OCI-LY7 (cell line): ENCODE measurements around the gene ZNF569. TPM values are rescaled to one million over a fixed set of nuclear protein-coding genes. Genes with fewer than 3 reads are reported as not detected.

Source experiments
- BruUV-seq: library from RNA; stranded (reverse); fragments of 400-500 nt; replicated peaks from 2 replicates; lab custom pipeline; 2021; lab: Mats Ljungman, UMichigan
- CTCF ChIA-PET: fragments of 300-600 bp; sonication (Branson Sonifier 250); formaldehyde crosslinking; loops from one replicate; lab custom pipeline; 2022; ENCODE audit warnings: antibody characterized with exemption; ENCODE audit not compliant: unreplicated experiment; lab: Charles Lee
- POLR2A ChIA-PET: fragments of 300-600 bp; sonication (Branson Sonifier 250); formaldehyde crosslinking; loops from one replicate; lab custom pipeline; 2022; ENCODE audit warnings: antibody characterized with exemption; lab: Charles Lee
- DNase-seq: peaks from one replicate; pipeline ENCODE4 v3.0.0-alpha.2; 2015; ENCODE audit warnings: low spot score
- H2AFZ ChIP-seq: fragments of 200-600 bp; sonication (generic), shearing (Covaris generic); 2 replicates; pipeline ENCODE4 v1.6.1; 2014; ENCODE audit warnings: mild to moderate bottlenecking, antibody characterized with exemption, low read length, moderate library complexity
- H3K27ac ChIP-seq: fragments of 200-600 bp; sonication (generic); 2 replicates; pipeline ENCODE4 v1.5.1; 2014; ENCODE audit warnings: mixed run types, low read depth, mild to moderate bottlenecking, moderate library complexity, low read length, inconsistent platforms; ENCODE audit not compliant: poor library complexity, severe bottlenecking
- H3K36me3 ChIP-seq: fragments of 200-600 bp; sonication (generic); 2 replicates; pipeline ENCODE4 v1.6.1; 2014; ENCODE audit warnings: mild to moderate bottlenecking, antibody characterized with exemption, low read length, moderate library complexity, mixed read lengths; ENCODE audit not compliant: insufficient read depth
- H3K4me1 ChIP-seq: fragments of 200-600 bp; sonication (generic); 2 replicates; pipeline ENCODE4 v1.5.1; 2014; ENCODE audit warnings: mild to moderate bottlenecking, low read length; ENCODE audit not compliant: insufficient read depth, poor library complexity, severe bottlenecking
- H3K4me2 ChIP-seq: fragments of 200-600 bp; sonication (generic); 2 replicates; pipeline ENCODE4 v1.6.1; 2014; ENCODE audit warnings: mild to moderate bottlenecking, low read length
- H3K4me3 ChIP-seq: fragments of 200-600 bp; sonication (generic); 2 replicates; pipeline ENCODE4 v1.5.1; 2014; ENCODE audit warnings: mild to moderate bottlenecking, low read depth, low read length; ENCODE audit not compliant: poor library complexity, severe bottlenecking
- H3K79me2 ChIP-seq: fragments of 200-600 bp; sonication (generic); 2 replicates; pipeline ENCODE4 v1.6.1; 2016; ENCODE audit warnings: low read depth, mild to moderate bottlenecking, low read length, moderate library complexity, mixed read lengths; ENCODE audit not compliant: insufficient read depth
- H3K9me2 ChIP-seq: fragments of 200-600 bp; sonication (generic); 2 replicates; pipeline ENCODE4 v1.6.1; 2016; ENCODE audit warnings: mild to moderate bottlenecking, low read length, mixed read lengths; ENCODE audit not compliant: insufficient read depth
- H3K9me3 ChIP-seq: fragments of 200-600 bp; sonication (generic); 2 replicates; pipeline ENCODE4 v1.6.1; 2014; ENCODE audit warnings: mild to moderate bottlenecking, mixed run types, low read length, mixed read lengths
- H4K20me1 ChIP-seq: fragments of 200-600 bp; sonication (generic); 2 replicates; pipeline ENCODE4 v1.6.1; 2014; ENCODE audit warnings: mild to moderate bottlenecking, antibody characterized with exemption, low read length, moderate library complexity, mixed read lengths; ENCODE audit not compliant: insufficient read depth
- EZH2phosphoT487 ChIP-seq: fragments of 200-600 bp; sonication (generic); IDR thresholded peaks from 2 replicates; pipeline ENCODE4 v1.6.1; 2018; ENCODE audit warnings: low read depth, borderline replicate concordance, mild to moderate bottlenecking, mixed run types, antibody characterized with exemption, low read length, moderate library complexity, mixed read lengths
- intact Hi-C: fragments of 100-400 bp; cut with micrococcal nuclease; formaldehyde crosslinking; loops from one replicate; pipeline ENCODE4 v1.10.0; 2022; ENCODE audit not compliant: unreplicated experiment
- total RNA-seq, 2 experiments: library from RNA; depleted of rRNA in 1 of 2; stranded (reverse); fragments of >200 nt in 1 of 2; shearing (Covaris generic) in 1 of 2; gene quantifications; 2 replicates each; pipeline ENCODE4 v1.2.3, GENCODE V29; 2014 to 2022
- TF ChIP-seq, protein P1 (sequence below): fragments of 200-600 bp; sonication (generic); conservative IDR thresholded peaks from 2 replicates; pipeline ENCODE4 v1.5.1; 2014; ENCODE audit warnings: mild to moderate bottlenecking, antibody characterized with exemption, low read length, moderate library complexity, mixed read lengths

ZNF569 gene
- total RNA-seq, 2 experiments from 2014 or later, result 10.5 to 12.2 TPM

DNA sequence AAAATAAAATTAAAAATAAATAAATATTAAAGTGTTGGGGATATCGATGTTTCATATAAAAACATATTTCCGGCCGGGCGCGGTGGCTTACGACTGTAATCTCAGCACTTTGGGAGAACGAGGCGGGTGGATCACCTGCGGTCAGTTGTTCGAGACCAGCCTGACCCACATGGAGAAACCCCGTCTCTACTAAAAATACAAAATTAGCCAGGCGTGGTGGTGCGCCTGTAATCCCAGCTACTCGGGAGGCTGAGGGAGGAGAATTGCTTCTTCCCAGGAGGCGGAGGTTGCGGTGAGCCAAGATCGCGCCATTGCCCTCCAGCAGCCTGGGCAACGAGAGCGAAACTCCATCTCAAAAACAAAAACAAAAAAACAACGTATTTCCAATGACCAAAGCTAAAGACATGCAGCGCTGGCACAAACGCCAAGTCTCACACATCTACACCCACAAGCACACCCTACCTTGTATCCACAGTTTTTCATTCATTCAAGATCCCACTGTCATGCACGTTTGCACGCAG, 907 bp downstream of the ZNF569 start:
- no peak for DNase-seq
- Histone ChIP-seq H3K9me2 (no peaks in the 10 kb centered on the region), H3K79me2 (peaks cover 12% of the 10 kb centered on the region; the same call in 1 of the 2 replicates), H3K4me3 (peak overlapping the region; percentile 78), H3K9me3 (peaks cover 25% of the 10 kb centered on the region), H3K4me2 (peak overlapping the region; percentile 66), H2AFZ (peak overlapping the region; percentile 97), H3K36me3 (peaks cover 43% of the 10 kb centered on the region), H4K20me1 (no peaks in the 10 kb centered on the region), H3K27ac (peak overlapping the region; percentile 81), H3K4me1 (peaks cover 16% of the 10 kb centered on the region)
- TSS peak; percentile 46 for BruUV-seq
- intact Hi-C loops, result loop anchor here (5.0 to 10.0 kb wide), 6 partner anchors 126 to 1252 kb away; partner anchors contain the start of genes ZNF146, ZNF420, ZNF529 and ZNF540
- TF ChIP-seq, protein P1, sequence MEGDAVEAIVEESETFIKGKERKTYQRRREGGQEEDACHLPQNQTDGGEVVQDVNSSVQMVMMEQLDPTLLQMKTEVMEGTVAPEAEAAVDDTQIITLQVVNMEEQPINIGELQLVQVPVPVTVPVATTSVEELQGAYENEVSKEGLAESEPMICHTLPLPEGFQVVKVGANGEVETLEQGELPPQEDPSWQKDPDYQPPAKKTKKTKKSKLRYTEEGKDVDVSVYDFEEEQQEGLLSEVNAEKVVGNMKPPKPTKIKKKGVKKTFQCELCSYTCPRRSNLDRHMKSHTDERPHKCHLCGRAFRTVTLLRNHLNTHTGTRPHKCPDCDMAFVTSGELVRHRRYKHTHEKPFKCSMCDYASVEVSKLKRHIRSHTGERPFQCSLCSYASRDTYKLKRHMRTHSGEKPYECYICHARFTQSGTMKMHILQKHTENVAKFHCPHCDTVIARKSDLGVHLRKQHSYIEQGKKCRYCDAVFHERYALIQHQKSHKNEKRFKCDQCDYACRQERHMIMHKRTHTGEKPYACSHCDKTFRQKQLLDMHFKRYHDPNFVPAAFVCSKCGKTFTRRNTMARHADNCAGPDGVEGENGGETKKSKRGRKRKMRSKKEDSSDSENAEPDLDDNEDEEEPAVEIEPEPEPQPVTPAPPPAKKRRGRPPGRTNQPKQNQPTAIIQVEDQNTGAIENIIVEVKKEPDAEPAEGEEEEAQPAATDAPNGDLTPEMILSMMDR, result no peak
- no peak for TF ChIP-seq EZH2phosphoT487
- ChIA-PET CTCF (interaction anchor here (0.6 kb wide), 1 partner anchor 525 kb away, joined by 3 read pairs; no protein-coding TSS in a partner anchor), POLR2A (interaction anchor here (0.5 kb wide), 1 partner anchor 305 kb away, joined by 3 read pairs; no protein-coding TSS in a partner anchor)

DNA sequence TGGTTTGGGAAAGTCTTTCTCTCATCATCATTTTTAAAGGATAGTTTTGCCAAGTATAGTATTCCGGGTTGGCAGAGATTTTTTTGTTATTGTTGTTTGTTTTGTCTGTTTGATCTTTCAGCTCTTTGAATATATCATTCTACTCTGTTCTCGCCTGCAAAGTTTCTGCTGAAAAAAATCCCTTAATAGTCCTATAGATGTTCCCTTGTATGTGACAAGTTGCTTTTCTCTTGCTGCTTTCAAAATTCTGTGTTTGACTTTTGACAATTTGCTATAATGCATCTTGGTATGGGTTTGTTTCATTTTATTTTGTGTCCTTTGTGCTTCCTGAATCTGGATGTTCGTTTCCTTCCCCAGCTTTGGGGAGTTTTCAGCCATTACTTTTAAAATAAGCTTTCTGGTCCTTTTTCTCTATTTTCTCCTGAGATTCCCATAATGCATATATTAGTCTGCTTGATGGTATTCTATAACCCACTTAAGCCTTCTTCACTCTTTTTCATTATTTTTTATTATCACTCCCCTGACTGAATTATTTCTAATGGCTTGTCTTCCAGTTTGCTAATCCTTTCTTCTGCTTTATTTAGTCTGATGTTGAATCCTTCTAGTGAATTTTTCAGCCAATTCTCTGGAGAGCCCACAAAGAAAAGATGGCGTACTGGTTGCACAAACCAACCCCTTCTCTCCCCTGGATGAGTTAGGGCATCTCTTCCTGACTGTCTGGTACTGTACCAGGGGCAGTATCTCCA, 14.6 kb downstream of the ZNF569 start:
- Histone ChIP-seq H3K4me1 (no peaks in the 10 kb centered on the region), H3K79me2 (no peaks in the 10 kb centered on the region), H3K4me2 (no peak overlapping the region), H3K4me3 (no peak overlapping the region), H2AFZ (no peak overlapping the region), H3K9me2 (no peaks in the 10 kb centered on the region), H3K9me3 (peaks cover 55% of the 10 kb centered on the region), H3K36me3 (peaks cover 38% of the 10 kb centered on the region), H3K27ac (no peak overlapping the region), H4K20me1 (no peaks in the 10 kb centered on the region)
- ChIA-PET POLR2A (no interaction called here), CTCF (no interaction called here)
- DNase-seq, result no peak
- intact Hi-C loops, result no loop called here
- BruUV-seq, result no TSS peak
- TF ChIP-seq EZH2phosphoT487, result no peak
- TF ChIP-seq, protein P1, result no peak
